Germinal center (tissue), 1 donor: ENCODE results near the gene SPART.

Experiments
- DNase-seq: peaks from one replicate; pipeline ENCODE4 v3.0.0; 2012; ENCODE audit warnings: mixed read lengths, low spot score

The SPART gene, protein sequence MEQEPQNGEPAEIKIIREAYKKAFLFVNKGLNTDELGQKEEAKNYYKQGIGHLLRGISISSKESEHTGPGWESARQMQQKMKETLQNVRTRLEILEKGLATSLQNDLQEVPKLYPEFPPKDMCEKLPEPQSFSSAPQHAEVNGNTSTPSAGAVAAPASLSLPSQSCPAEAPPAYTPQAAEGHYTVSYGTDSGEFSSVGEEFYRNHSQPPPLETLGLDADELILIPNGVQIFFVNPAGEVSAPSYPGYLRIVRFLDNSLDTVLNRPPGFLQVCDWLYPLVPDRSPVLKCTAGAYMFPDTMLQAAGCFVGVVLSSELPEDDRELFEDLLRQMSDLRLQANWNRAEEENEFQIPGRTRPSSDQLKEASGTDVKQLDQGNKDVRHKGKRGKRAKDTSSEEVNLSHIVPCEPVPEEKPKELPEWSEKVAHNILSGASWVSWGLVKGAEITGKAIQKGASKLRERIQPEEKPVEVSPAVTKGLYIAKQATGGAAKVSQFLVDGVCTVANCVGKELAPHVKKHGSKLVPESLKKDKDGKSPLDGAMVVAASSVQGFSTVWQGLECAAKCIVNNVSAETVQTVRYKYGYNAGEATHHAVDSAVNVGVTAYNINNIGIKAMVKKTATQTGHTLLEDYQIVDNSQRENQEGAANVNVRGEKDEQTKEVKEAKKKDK

DNA sequence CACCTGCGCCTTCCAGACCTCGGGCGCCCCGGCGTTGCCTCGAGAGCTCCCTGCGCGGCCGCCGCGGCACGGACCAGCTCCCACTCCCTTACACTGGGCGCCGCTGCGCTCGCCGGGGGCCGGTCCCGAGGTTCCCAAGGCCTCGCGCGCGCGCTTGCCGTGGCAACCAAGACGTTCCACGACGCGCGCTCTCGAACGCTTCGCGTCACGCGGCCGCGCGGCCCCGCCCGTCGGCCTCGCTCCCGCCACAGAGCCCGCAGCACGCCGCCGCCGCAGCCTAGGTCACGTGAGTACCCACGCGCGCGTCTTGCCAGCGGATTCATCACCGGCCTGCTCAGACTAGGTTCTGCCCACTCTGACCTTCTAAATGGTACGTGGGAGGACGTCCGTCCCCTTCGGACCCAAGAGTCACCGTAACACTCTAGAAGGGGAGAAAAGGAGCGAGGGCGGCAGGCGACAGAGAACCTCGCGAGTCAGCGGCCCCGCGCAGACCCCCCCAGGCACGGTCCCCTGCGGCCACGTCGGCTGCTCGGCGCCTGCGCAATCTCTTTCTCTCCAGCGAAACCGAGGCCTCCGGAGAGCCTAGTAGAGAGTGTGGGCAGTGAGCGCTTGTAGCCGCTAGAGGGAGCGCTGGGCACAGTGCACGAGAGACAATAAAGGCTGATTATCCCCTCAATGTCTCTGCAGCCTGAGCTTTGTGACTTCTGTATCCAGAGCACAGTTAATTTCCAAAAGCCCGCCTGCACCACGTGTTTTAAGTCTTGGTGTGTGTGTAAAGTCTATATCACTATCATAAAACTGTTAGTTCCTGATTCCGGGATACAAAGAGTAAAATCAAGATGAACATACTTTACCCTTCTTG lies at the start of gene SPART:
TSS of gene SPART (minus strand) at position 173 of the 862 bp plus-strand sequence. CDS start 10,564 bp downstream, outside the sequence.
- peak; percentile 82 for DNase-seq

DNA sequence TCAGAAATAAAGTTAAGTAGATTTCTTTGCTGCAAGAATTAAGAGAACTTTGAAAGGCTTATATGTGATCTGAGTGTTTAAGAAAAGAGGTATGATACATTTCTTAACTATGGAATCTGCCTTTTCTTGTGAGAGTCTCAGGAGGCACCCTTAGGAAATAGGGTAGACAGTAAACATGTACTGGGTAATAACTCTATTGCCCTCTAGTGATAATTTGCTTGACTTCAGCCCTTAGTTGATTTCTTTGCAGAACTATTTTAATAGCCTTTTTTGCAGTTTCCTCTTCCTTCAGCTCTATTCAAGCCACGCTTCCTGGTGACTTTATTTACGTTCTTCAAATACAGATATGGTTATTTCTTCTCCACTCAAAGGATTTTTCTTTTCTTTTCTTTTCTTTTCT lies 49.1 kb upstream of the SPART start:
- no peak for DNase-seq

DNA sequence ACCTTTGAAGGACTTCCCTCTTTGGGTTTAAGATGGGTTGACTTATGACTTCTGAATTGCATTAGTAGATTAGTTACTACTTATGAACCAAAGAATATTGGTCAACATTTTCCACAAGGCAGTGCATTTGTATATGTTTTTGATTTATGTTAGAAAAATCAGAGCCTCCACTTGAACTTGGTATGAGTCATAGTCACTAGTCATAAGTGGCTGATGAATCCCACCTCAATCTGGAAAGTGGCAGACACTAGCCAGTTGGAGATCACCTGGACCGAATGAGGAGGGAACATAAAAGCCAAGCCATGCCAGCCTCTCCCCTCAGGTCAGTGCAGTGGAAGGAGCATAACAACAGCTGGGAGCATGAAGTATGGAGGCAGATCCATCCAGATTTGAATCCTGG lies 39.3 kb upstream of the SPART start:
- no peak for DNase-seq

DNA sequence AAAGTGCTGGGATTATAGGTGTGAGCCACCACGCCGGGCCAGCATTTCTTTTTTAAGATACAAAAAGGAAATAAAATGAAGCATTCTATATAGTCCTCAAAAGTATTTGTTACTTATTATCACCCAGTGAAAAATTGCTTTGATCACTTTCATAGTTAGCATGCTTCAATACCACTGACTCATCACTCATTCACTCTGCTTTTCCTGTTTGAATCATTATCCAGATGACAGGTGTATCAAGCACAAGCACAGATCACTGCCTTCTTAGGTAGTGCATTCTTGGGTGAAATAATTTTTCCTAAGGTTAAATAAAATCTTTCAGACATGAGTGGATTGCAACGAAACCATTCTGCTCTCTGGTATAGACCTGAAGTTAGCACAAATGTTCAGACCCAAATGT lies 35.8 kb upstream of the SPART start:
- no peak for DNase-seq

DNA sequence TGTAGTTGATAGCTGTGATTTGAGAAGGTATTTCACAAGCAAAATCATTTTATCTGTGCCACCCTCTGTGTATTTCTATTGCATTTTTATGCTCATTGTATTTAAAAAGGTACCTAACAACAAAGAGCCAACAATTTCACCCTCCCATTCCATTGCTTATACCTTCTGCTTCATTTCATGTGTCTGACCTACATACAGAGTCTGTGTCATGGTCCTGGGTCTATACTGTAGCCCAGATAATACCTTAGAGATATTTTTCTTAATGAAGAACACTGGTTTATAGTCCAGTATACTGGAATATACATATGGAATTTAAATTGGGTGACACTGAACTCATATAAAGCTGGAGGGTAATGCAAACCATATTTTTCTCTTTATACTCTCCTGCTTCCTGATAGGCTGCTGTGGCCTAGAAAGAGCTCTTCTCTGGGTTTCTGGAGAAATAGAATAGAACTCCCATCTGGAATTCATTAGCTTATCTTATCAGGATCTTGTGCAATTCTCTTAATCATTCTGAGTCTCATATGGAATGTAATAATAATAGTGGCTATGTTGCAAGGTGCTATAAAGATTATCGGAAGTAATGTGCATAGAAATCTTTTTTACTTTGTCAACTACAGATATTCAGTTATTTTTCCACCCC lies 31.8 kb upstream of the SPART start:
- no peak for DNase-seq

DNA sequence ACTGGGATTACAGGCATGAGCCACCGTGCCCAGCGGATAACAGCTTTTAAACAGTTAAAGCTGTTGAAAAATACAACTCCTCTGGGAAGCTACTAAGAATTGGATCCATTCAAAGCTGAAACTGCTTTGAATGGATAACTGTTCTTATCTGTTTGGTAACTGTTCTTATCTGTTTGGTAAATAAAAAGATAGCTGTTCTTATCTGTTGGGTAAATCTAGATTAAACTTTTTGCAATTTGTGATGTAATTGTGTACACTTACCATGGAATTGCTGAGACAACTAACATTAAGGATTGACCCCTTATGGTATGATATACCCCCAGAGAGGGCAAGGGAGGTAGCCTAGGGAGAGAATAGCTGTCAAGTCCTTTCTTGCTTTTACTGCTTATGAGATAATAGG lies 27.9 kb upstream of the SPART start:
- DNase-seq: no peak

DNA sequence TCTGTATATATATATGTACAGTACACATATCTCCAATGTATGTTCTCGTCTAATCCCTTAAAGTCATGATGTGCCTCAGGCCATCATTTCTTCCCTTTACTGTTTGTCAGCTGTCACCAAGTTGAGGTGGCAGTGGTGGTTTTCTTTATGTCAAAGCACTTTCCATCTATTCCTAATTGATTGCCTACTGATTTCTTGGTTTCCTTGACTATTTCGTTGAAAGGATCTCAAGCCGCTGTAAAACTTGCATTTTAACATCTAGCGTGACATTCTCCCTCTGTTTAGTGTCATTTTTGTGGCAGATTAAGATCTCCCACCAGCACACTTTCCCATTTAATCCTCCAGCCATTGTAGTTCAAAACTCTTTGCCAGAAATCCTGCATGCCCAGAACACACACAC lies 25.0 kb upstream of the SPART start:
- no peak for DNase-seq

DNA sequence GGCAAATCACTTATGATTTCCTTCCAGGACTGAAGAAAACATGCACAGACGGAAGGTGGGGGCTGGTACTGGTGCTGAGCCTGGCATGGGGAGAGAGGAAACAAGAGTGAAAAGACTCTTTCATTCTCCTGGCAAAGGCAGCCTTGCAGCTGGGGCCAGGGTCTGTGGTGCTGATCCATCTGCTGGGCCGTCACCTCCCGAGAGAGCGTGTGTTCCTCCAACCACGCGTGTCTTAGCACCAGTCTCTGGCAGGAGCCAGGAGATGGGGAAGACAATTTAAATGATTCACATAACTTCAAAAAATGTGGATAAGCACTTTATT lies 23.9 kb upstream of the SPART start:
- no peak for DNase-seq

DNA sequence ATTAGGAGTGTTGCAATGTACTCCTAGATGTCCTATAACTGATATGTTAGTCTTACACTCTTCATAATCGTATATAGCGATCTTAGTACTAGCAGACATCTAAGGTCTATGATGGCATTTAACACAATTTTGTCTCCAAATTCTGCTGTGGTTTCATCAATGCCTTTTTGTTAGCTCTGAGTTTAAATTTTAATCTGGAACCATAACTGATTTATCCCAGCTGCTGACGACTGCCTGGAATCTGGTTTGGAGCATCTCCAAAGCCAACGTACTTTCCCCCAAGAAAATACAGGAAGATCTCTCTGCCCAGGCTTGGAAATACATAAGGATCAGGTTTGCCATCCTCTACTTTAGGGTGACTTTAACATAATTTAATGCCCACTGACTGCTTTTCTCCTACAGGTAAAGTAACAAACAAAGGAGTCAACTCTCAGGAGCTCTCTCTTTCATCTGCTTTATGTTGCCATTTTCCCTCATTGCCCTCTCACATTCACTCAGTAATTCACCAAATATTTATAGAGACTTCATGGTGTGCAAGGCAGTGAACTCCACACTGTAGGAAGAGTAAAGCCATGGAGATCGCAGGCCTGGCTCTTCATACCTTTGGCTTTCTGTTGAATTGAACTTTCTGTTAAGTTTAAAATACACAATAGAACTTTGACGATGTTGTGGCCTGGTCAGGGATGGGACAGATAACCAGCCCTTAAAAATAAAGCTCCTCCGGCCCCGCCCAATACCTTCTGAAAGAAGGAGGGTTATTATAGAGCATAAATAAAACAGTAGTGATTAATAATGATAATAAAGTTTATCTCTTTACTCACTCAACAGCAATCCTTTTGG lies 23.3 kb upstream of the SPART start:
- no peak for DNase-seq

DNA sequence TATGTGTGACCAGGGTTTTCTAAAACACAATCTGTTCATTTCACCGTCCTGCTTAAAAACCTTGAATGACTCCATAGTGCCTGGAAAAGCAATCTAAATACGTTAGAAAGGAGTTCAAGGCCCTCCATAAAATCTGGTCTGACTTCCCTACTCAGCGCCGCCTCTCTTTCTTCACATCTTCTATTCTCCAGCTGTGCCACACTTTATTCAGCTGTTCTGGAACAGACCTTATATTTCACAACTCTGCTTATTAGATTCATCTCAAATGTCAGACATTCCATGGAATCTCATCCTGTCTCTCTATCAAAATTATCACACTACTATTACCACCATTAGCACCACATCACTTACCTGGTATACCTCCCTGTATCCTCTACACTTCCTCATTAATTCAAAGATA lies 19.8 kb upstream of the SPART start:
- DNase-seq: no peak

DNA sequence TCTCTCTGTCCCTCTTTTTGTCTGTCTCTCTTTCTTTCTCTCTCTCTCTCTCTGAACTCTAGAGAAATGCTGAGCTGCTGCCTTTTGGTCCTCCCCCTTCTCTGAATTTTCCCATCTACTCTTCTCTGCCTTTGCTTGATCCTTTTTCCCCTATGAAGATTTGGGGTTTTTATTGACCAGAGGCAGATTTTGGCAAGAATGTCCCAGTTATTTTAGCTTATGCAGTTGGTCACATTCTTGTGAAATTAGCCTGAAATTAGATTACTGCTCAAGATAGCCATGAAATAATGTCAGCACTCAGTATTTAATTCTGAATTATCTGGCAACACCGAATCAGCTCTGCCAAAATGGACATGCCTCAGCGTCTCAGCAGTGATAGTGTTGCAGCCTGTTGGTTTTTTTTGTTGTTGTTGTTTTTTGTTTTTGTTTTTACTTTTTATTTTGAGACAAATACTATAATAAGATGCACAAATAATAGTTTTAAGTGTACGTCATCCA lies 17.2 kb upstream of the SPART start:
- no peak for DNase-seq

DNA sequence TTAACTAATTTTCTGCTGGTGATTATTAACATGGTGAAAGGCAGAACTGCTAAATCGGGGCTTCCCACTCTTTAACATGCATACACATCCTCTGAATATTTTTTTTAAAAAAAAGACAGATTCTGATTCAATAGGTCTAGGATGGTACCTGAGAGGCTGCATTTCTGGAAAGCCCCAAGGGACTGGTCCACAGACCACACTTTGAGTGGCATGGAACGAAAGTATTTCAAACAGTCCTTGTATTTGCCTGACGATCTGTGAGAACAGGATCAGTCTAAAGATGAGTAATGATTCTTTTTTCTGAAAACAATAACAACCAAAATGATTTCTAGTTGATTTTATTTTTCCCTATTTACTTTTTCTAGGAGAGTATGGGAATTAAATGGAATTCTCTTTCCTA lies 16.7 kb upstream of the SPART start:
- DNase-seq: no peak

DNA sequence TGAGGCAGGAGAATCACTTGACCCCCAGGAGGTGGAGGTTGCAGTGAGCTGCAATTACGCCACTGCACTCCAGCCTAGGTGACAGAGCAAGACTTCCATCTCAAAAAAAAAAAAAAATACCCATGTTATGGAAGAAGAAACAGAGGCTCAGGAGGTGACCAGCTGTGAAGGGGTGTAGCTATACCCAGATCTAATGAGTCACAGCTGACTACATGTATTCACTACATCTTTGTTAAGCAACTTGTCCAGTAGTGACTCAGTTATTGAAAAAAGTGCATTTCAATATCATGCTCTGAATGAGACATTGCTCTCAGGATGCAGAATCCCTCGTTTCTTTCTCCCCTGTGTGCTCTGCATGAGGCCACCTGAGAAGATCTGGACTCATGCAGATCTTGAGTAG lies 16.1 kb upstream of the SPART start:
- no peak for DNase-seq

DNA sequence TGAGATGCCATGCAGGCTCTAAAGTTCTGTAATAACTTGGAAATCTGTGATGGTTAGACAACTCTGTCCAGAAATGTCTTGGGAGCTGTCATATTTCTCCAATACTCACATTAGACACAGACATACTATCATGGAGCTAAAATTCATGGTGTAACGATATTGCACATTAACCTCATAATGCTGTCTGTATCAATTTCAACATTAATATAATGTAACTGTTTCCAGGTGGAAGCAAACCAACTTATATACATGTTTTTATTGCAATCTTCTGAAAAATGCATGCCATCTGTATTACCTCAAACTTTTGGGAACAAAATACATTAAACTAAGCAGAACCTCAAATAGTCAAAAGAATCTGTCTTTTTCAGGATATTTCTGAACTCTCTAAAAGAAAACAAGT lies 14.7 kb upstream of the SPART start:
- no peak for DNase-seq

DNA sequence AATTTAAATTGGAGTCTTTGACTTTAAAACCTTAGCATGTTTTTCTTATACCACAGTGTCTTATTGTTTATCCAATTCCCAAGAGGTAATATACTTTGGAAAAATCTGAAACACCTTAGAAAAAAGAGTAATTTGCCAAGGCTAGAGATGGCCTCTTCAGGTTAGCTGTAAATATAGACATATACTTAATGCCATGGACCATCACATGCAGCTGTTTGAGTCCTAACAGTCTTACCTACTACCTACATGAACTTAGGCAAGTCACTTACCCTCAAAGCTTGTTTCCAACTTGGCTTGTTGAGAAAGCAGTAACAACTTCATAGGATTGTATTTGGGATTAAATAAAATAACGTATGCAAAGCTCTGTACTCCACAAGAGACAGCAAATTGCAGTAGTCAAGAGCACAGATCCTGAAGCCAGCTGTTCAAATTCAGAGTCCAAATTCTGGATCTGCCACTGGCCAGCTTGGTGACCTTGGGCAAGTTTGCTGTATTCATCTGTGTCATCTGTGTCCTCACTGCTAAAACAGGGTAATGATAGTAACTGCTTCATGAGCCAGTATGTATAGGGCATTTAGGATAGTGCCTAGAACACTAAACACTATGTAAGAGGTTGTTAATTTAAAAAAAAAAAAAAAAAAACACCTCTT lies 13.2 kb upstream of the SPART start:
- DNase-seq: no peak

DNA sequence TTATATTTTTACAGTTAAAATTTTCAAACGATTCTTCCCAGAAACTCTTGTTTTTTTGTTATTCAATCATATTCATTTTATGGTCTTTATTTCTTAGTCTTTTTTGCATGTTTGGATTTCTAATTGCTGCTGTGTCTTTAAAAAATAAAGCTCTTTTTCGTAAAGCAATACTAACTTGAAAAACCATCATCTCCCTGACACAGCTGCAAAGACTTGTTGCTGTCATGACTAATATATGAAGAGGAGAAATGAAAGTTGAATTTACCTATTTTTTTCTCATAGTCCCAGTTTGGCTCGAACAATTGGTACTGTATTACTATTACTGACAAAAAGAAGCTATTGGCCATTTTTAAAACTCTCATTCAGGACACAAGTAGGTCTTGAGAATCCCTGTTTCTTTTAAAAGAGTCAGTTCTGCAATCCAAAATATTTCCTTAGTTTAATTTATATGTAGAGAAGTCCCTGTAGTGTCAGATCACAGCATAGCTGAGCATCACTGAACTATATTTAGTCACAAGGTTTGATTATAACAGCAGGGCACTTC lies 12.1 kb upstream of the SPART start:
- DNase-seq: no peak

DNA sequence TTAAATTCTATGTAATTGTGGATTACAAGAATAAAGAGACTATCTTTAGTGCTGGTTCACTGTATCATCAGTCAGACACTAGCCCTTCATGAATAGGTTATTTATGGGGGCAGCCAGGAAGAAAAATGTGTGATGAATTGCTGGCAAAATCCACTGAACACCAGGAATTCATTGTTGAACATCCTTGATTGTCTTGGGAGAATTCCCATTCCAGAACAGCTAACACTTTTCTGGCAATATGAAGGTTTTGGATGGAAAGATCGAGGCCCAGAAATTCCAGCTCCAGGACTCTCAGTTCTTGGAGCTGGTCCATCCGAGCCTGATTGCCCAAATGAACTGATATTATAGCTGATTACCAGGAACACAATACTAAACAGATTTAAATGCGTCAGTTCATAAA lies 11.5 kb upstream of the SPART start:
- DNase-seq: no peak

DNA sequence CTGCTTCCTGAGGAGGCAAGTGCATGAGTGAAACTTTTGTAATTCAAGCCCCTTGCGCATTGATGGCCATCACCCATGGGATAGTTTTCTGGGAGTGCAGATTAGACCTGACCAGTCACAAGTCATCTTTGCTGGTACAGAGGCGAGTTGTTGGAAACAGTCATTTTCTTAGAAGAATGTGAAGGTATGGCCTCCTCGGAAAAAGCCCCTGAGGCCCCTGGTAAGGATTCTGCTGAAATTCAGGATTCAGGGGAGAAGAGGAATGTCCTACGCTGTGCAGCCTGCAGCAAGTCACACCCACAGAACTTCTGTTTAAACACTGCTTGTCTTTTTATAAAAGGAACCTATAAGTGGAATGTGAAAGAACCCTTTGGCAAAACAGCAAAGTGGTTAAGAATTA lies 11.0 kb upstream of the SPART start:
- no peak for DNase-seq

DNA sequence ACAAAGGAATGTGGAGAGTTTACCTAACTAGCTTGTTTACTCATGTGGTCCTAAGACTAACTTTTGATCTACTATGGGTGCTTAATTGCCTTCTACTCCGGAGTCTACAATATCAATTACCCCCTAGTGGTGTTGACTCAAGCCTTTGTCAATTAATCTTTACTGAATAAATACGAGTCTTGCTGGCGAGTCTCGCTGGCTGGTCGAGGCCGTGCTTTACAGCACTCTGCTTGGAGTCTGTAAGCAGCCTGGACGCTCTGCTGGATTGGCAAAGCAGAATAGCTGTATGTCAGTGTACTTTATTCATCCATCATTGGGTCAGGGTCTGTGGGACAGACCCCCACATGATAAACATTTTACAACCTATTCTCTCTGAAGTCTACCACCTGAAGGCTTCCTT lies 9.9 kb upstream of the SPART start:
- DNase-seq: no peak

DNA sequence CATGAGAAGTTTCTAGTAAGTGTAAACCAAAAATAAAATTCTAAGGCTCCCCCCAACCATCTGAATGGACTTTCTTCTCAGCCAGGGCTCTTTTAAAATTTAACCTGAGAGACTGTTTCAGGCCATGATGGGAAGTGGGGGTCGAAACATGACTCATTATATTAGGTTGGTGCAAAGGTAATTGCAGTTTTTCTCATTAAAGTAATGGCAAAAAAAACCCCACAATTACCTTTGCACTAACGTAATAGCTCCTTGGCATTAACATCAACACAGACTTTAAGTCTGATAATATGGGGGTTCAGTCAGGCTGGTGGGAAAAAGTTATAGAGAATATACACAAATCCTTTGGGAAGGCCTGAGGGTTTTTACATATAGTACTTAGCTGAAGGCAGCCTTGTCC lies 9.4 kb upstream of the SPART start:
- no peak for DNase-seq
